Urinary bladder (tissue), 4 donors: ENCODE data around the gene IL6. TPM values are rescaled to one million over a fixed set of nuclear protein-coding genes. Genes with fewer than 3 reads are reported as not detected.

ENCODE experiments used
- DNase-seq: peaks from one replicate; pipeline ENCODE4 v3.0.0-alpha.2; 2015; ENCODE audit errors: extremely low spot score
- H3K27ac ChIP-seq: one replicate; pipeline ENCODE4 v1.5.1; 2013; ENCODE audit warnings: low read depth, mild to moderate bottlenecking, moderate library complexity
- H3K36me3 ChIP-seq: one replicate; pipeline ENCODE4 v1.6.1; 2013; ENCODE audit warnings: mild to moderate bottlenecking, moderate library complexity; ENCODE audit not compliant: insufficient read depth
- H3K4me1 ChIP-seq: one replicate; pipeline ENCODE4 v1.6.1; 2013; ENCODE audit warnings: mild to moderate bottlenecking, moderate library complexity; ENCODE audit not compliant: insufficient read depth
- H3K4me3 ChIP-seq: one replicate; pipeline ENCODE4 v1.5.1; 2013; ENCODE audit warnings: low read depth, low read length
- WGBS: extraction: QIAGEN DNeasy Blood & Tissue Kit; methylation state at CpG from one replicate; pipeline ENCODE4 v1.1.7; 2013; 5-methylcytosine and 5-hydroxymethylcytosine counted together
- polyA plus RNA-seq: library from polyadenylated mRNA; stranded (reverse); fragments of 200-250 nt; gene quantifications from one replicate; pipeline ENCODE4 v1.2.3, GENCODE V29; 2013
- total RNA-seq: library from RNA; depleted of rRNA; stranded (reverse); fragments of >200 nt; gene quantifications from one replicate; pipeline ENCODE4 v1.2.3, GENCODE V29; 2014
- donor health status: healthy with polysubstance abuse.
- donor health status: healthy.

Gene IL6
- total and polyA plus RNA-seq, 2 donors, result 0.32 to 6.9 TPM

GRCh38 chr7:22726345-22726906 lies 574 bp upstream of the IL6 start:
- H3K4me3 ChIP-seq, result no peak overlapping the region
- no peaks in the 10 kb centered on the region for H3K36me3 ChIP-seq
- DNase-seq, result no peak
- H3K27ac ChIP-seq, result no peak overlapping the region
- whole genome bisulfite sequencing, result 7% methylated on average over 8 of the region's 8 CpGs
- H3K4me1 ChIP-seq, result no peaks in the 10 kb centered on the region

GRCh38 chr7:22727714-22728035 lies 675 bp downstream of the IL6 start:
- Histone ChIP-seq H3K4me1 (no peaks in the 10 kb centered on the region), H3K4me3 (no peak overlapping the region), H3K36me3 (no peaks in the 10 kb centered on the region), H3K27ac (no peak overlapping the region)
- 60% methylated on average over 3 of the region's 3 CpGs for WGBS
- no peak for DNase-seq

GRCh38 chr7:22728401-22729029 lies 1.5 kb downstream of the IL6 start:
- 95% methylated on average over 1 of the region's 1 CpG for WGBS
- DNase-seq, result no peak
- no peak overlapping the region for H3K27ac ChIP-seq
- no peaks in the 10 kb centered on the region for H3K36me3 ChIP-seq
- no peaks in the 10 kb centered on the region for H3K4me1 ChIP-seq
- no peak overlapping the region for H3K4me3 ChIP-seq

GRCh38 chr7:22729180-22729825 lies 2.3 kb downstream of the IL6 start:
- Histone ChIP-seq H3K27ac (no peak overlapping the region), H3K4me1 (no peaks in the 10 kb centered on the region), H3K4me3 (no peak overlapping the region), H3K36me3 (no peaks in the 10 kb centered on the region)
- 93% methylated on average over 3 of the region's 3 CpGs for WGBS
- no peak for DNase-seq

- no peak for DNase-seq
- H3K36me3 ChIP-seq, result no peaks in the 10 kb centered on the region
- WGBS, result 64% methylated on average over 2 of the region's 2 CpGs
- no peaks in the 10 kb centered on the region for H3K4me1 ChIP-seq
- H3K4me3 ChIP-seq, result no peak overlapping the region
- no peak overlapping the region for H3K27ac ChIP-seq
Observed at GRCh38 chr7:22730066-22730710, 3.2 kb downstream of the IL6 start.

- DNase-seq, result no peak
- WGBS, result 79% methylated on average over 5 of the region's 5 CpGs
- Histone ChIP-seq H3K27ac (no peak overlapping the region), H3K4me1 (no peaks in the 10 kb centered on the region), H3K36me3 (no peaks in the 10 kb centered on the region), H3K4me3 (no peak overlapping the region)
Observed at GRCh38 chr7:22730921-22731654, 4.1 kb downstream of the IL6 start.

- Histone ChIP-seq H3K36me3 (no peaks in the 10 kb centered on the region), H3K4me1 (no peaks in the 10 kb centered on the region), H3K27ac (no peak overlapping the region), H3K4me3 (no peak overlapping the region)
- WGBS, result 78% methylated on average over 2 of the region's 2 CpGs
- no peak for DNase-seq
Observed at GRCh38 chr7:22731766-22732165, 4.8 kb downstream of the IL6 start.

GRCh38 chr7:22732556-22733126 lies 5.6 kb downstream of the IL6 start:
- H3K4me3 ChIP-seq, result no peak overlapping the region
- H3K4me1 ChIP-seq, result no peaks in the 10 kb centered on the region
- no peak for DNase-seq
- H3K27ac ChIP-seq, result no peak overlapping the region
- WGBS, result 90% methylated on average over 4 of the region's 4 CpGs
- no peaks in the 10 kb centered on the region for H3K36me3 ChIP-seq

GRCh38 chr7:22733761-22734160 lies 6.8 kb downstream of the IL6 start:
- Histone ChIP-seq H3K4me3 (no peak overlapping the region), H3K4me1 (no peaks in the 10 kb centered on the region), H3K27ac (no peak overlapping the region), H3K36me3 (no peaks in the 10 kb centered on the region)
- WGBS, result 82% methylated on average over 6 of the region's 6 CpGs
- DNase-seq, result no peak

- Histone ChIP-seq H3K27ac (no peak overlapping the region), H3K36me3 (no peaks in the 10 kb centered on the region), H3K4me3 (no peak overlapping the region), H3K4me1 (no peaks in the 10 kb centered on the region)
- DNase-seq, result no peak
- WGBS, result 85% methylated on average over 4 of the region's 4 CpGs
Observed at GRCh38 chr7:22743014-22743413, 16.0 kb downstream of the IL6 start.

- H3K4me1 ChIP-seq, result no peaks in the 10 kb centered on the region
- no peak for DNase-seq
- WGBS, result 49% methylated on average over 1 of the region's 1 CpG
Observed at GRCh38 chr7:22751341-22751740, 24.3 kb downstream of the IL6 start.

GRCh38 chr7:22757338-22757994 lies 30.5 kb downstream of the IL6 start:
- H3K4me1 ChIP-seq, result no peaks in the 10 kb centered on the region
- H3K27ac ChIP-seq, result no peak overlapping the region
- DNase-seq, result no peak
- 25% methylated on average over 1 of the region's 1 CpG for WGBS
- no peaks in the 10 kb centered on the region for H3K36me3 ChIP-seq
- no peak overlapping the region for H3K4me3 ChIP-seq

More at GRCh38 chr7:22751341-22751740, 24.3 kb downstream of the IL6 start:
- no peaks in the 10 kb centered on the region for H3K36me3 ChIP-seq
- no peak overlapping the region for H3K4me3 ChIP-seq
- H3K27ac ChIP-seq, result no peak overlapping the region

- no peak overlapping the region for H3K4me3 ChIP-seq
- no peaks in the 10 kb centered on the region for H3K36me3 ChIP-seq
- no peaks in the 10 kb centered on the region for H3K4me1 ChIP-seq
- 90% methylated on average over 2 of the region's 2 CpGs for WGBS
- no peak for DNase-seq
- no peak overlapping the region for H3K27ac ChIP-seq
Observed at GRCh38 chr7:22758576-22758975, 31.6 kb downstream of the IL6 start.
